ENCODE measurements around the gene YBX2.
A peak's percentile ranks its signal among the peaks of the same experiment; 100 is the strongest.

YBX2 gene

DNA sequence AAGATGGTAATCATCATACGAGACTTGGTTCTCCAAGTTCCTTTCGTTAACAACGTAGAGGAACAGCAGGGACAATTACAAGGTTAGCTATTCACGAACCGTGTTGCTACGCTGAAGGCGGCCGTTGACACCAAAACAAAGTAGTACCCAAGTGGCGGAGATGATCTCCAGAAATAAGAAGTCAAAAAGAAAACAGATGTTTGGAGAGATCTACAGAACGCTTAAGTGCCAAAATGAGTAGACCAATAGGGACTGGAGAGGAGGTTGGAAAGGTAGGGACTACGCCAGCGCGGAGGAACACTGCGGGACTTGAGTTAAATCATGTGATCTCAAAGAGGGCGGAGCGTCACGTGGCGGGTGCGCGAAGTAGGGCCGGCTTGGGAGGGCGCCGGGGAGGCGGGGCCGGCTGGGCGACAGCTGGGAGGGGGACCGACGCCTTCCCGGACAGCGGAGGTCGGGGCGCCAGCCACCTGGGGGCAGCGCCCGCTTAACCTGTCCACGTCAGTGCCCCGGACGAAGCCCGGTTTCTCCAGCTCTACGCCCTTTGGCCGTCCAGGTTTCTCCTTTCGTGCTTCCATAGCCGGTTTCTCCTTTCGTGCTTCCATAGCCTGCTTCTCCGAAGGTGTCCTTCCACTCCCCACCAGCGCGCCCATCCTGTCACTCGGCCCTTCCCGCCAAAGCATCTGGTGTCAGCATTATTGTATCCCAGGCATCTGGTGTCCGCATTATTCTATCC, 51.6 kb downstream of the YBX2 start:
- DNase-seq = peak; percentile 88 to 97 (median 91)

GRCh38 chr17:7241783-7242716, 52.4 kb downstream of the YBX2 start, which contains the start of gene GABARAP:
Gene GABARAP (minus strand): TSS chr17:7242449. CDS start chr17:7242330, 119 bp downstream.
- DNase-seq = peak; percentile 85 to 94 (median 87)

GRCh38 chr17:7241090-7241733, 53.2 kb downstream of the YBX2 start:
- no peak for DNase-seq

DNA sequence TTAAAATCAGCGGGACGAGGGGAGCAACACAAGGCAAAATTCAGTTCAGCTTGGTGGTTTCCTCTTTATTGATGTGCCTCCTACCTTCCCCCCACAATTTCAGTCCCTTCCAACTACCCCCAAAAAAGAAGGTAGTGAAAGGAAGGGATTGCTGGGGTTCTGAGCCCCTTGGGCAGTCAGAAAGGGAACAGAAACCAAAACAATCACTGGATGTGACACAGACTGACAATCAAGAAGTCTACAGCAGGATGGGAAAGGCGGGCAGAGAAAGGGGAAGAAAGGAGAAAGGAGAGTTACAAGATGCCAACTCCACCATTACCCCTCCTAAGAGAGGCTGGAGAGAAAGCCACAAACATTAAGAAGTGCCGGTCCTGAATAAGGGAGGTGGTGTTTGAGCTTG, 54.1 kb downstream of the YBX2 start:
- no peak for DNase-seq

DNA sequence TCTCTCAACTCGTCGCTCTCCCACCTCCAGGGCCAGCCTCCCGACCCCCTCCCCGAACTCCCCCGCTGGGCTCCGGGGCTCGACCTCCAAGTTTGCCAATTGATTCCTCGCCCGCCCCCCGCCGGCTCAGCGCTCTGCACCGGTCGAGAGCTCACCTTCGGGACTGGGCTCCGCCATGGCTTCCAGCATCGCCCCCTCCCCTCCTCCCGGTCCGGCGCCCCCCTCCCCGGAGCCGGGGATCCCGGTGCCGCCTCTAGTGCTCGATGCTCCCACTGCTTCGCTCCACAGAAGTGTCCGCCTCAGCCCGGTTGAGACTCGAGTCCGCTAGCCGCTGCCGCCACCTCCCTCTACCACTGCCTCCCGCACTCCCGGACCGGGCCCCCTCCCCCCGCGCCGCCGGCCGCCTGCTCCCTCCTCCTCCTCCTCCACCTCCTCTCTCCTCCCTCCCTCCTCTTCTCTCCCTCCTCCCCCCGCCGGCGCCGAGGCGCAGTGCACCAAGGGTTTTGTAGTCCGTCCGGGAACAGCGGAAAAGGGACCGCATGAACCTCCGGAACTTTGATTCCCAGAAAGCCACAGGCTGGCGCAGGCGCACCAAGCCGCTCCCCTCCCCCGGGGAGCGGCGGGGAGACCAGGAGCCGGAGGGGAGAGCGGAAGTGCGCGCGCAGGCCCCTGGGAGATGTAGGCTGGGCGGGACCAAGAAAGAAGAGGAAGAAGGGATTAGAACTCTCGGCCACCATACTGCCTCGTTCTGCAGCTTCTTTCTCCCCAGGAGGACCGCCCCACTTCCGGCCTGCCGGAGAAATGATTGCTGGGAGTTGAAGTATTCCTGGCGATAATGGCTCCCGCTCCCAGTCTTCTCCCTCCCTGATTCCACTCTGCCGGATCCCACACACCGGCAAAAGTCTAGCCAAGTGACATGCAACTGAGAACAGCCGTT, 55.1 kb downstream of the YBX2 start, which contains the start of gene PHF23:
TSS of gene PHF23 (minus strand) at position 367 of the 937 bp plus-strand sequence. CDS start at position 189, 178 bp downstream.
- peak; percentile 91 to 100 (median 97) for DNase-seq

DNA sequence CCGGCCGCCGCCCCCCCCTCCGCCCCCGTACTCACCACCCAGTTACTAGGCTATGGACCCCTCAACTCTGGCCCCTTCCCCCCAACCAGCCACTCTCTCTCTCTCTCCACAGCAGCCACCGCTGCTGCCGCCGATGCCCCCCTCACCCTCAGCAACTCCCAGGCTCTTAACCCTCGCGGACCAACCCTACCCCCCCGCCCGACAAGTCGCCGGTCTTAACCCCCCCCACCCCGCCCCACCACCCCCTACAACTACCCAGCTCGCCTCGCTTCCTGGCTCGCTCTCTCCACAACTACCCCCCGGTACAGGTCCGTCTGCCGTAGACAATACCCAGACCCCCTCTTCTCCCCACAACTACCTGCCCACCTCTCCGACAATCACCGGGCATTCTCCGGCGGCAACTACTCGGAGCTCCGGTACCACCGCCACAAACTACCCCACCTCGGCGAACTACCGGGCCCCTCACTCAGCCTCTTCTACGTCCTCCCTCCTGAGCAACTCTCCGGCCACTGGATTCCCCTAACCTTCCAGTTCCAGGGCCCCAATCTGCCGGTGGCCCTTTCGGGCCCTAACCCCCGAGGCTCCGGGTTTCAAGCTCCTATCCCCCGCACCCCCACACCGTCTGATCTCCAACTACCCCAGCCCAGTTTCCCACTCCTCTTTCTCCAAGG, 55.9 kb downstream of the YBX2 start:
- peak in 2 of 5 experiments; percentile 39 to 71 for DNase-seq
